A673 (cell line): Measurements from ENCODE around the gene RNF141. TPM values are rescaled to one million over a fixed set of nuclear protein-coding genes. Genes with fewer than 3 reads are reported as not detected.

Experiments
- BruUV-seq: library from RNA; stranded (reverse); fragments of 400-500 nt; replicated peaks from 2 replicates; lab custom pipeline; 2021; lab: Mats Ljungman, UMichigan
- CTCF ChIA-PET: fragments of 300-600 bp; sonication (Branson Sonifier 250); formaldehyde crosslinking; loops from one replicate; lab custom pipeline; 2022; ENCODE audit warnings: antibody characterized with exemption; lab: Charles Lee
- POLR2A ChIA-PET: fragments of 300-600 bp; sonication (Branson Sonifier 250); formaldehyde crosslinking; loops from one replicate; lab custom pipeline; 2022; ENCODE audit warnings: antibody characterized with exemption; ENCODE audit not compliant: low non-redundant PET; lab: Charles Lee
- DNase-seq: peaks from one replicate; pipeline ENCODE4 v3.0.0-alpha.2; 2015; ENCODE audit warnings: low spot score
- H3K27ac ChIP-seq: fragments of 200-600 bp; sonication (generic); 2 replicates; pipeline ENCODE4 v1.5.1; 2016; ENCODE audit warnings: mixed run types, low read depth, mild to moderate bottlenecking, mixed read lengths, antibody characterized with exemption, low read length; ENCODE audit not compliant: poor library complexity, severe bottlenecking
- H3K27me3 ChIP-seq: fragments of 200-600 bp; sonication (generic); replicated peaks from 2 replicates; pipeline ENCODE4 v1.6.1; 2017; ENCODE audit warnings: mixed run types, low read depth, mild to moderate bottlenecking, mixed read lengths, antibody characterized with exemption, low read length; ENCODE audit not compliant: insufficient read depth, poor library complexity
- H3K36me3 ChIP-seq: fragments of 200-600 bp; sonication (generic); 2 replicates; pipeline ENCODE4 v1.6.1; 2016; ENCODE audit warnings: mixed run types, mild to moderate bottlenecking, mixed read lengths, antibody characterized with exemption, low read length; ENCODE audit not compliant: insufficient read depth, poor library complexity, severe bottlenecking
- H3K4me1 ChIP-seq: fragments of 200-600 bp; sonication (generic); 2 replicates; pipeline ENCODE4 v1.6.1; 2017; ENCODE audit warnings: mixed run types, mild to moderate bottlenecking, mixed read lengths, antibody characterized with exemption, low read length; ENCODE audit not compliant: insufficient read depth, poor library complexity, severe bottlenecking
- H3K4me3 ChIP-seq: fragments of 200-600 bp; sonication (generic); 2 replicates; pipeline ENCODE4 v1.5.1; 2016; ENCODE audit warnings: low read depth, mixed run types, mild to moderate bottlenecking, mixed read lengths, low read length; ENCODE audit not compliant: poor library complexity, severe bottlenecking
- H3K9me3 ChIP-seq: fragments of 200-600 bp; sonication (generic); 2 replicates; pipeline ENCODE4 v1.6.1; 2016; ENCODE audit warnings: mixed run types, low read depth, mild to moderate bottlenecking, mixed read lengths, antibody characterized with exemption, low read length; ENCODE audit not compliant: poor library complexity, severe bottlenecking
- EZH2 ChIP-seq: fragments of 200-600 bp; sonication (generic); IDR thresholded peaks from 2 replicates; pipeline ENCODE4 v1.6.1; 2017; ENCODE audit warnings: borderline replicate concordance, low read depth, mild to moderate bottlenecking, mixed read lengths, antibody characterized with exemption, low read length; ENCODE audit not compliant: poor library complexity, severe bottlenecking
- intact Hi-C: fragments of 100-400 bp; cut with micrococcal nuclease; formaldehyde crosslinking; loops from one replicate; pipeline ENCODE4 v1.10.0; 2022; ENCODE audit not compliant: unreplicated experiment
- total RNA-seq: library from RNA; stranded (reverse); gene quantifications from 2 replicates; pipeline ENCODE4 v1.2.3, GENCODE V29; 2021
- TF ChIP-seq, protein P1 (sequence below): fragments of 300-800, 200-600 bp; sonication (generic); conservative IDR thresholded peaks from 2 replicates; pipeline ENCODE4 v1.5.1; 2017; ENCODE audit warnings: low read depth, mild to moderate bottlenecking, antibody characterized with exemption, low read length, moderate library complexity, mixed read lengths

Gene RNF141
- total RNA-seq, 1 experiment from 2014 or later, result 36.4 TPM

- Histone ChIP-seq H3K36me3 (no peaks in the 10 kb centered on the region), H3K4me1 (no peaks in the 10 kb centered on the region), H3K27ac (no peak overlapping the region), H3K9me3 (no peaks in the 10 kb centered on the region), H3K4me3 (no peak overlapping the region), H3K27me3 (no peaks in the 10 kb centered on the region)
- TF ChIP-seq, protein P1, sequence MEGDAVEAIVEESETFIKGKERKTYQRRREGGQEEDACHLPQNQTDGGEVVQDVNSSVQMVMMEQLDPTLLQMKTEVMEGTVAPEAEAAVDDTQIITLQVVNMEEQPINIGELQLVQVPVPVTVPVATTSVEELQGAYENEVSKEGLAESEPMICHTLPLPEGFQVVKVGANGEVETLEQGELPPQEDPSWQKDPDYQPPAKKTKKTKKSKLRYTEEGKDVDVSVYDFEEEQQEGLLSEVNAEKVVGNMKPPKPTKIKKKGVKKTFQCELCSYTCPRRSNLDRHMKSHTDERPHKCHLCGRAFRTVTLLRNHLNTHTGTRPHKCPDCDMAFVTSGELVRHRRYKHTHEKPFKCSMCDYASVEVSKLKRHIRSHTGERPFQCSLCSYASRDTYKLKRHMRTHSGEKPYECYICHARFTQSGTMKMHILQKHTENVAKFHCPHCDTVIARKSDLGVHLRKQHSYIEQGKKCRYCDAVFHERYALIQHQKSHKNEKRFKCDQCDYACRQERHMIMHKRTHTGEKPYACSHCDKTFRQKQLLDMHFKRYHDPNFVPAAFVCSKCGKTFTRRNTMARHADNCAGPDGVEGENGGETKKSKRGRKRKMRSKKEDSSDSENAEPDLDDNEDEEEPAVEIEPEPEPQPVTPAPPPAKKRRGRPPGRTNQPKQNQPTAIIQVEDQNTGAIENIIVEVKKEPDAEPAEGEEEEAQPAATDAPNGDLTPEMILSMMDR, result no peak
- no peak for TF ChIP-seq EZH2
- intact Hi-C loops, result no loop called here
- BruUV-seq, result no TSS peak
- POLR2A ChIA-PET, result no interaction called here
- DNase-seq, result no peak
- CTCF ChIA-PET, result no interaction called here
These were observed 63.9 kb downstream of the RNF141 start for GRCh38 chr11:10476927-10477689.

GRCh38 chr11:10476342-10476741 lies 64.6 kb downstream of the RNF141 start:
- BruUV-seq, result no TSS peak
- no peaks in the 10 kb centered on the region for H3K36me3 ChIP-seq
- CTCF ChIA-PET, result no interaction called here
- no peaks in the 10 kb centered on the region for H3K9me3 ChIP-seq
- TF ChIP-seq EZH2, result no peak
- TF ChIP-seq, protein P1, result no peak
- H3K4me1 ChIP-seq, result no peaks in the 10 kb centered on the region
- H3K27me3 ChIP-seq, result no peaks in the 10 kb centered on the region
- POLR2A ChIA-PET, result no interaction called here
- H3K27ac ChIP-seq, result no peak overlapping the region
- DNase-seq, result no peak
- H3K4me3 ChIP-seq, result no peak overlapping the region
- intact Hi-C loops, result no loop called here

- ChIA-PET CTCF (no interaction called here), POLR2A (no interaction called here)
- intact Hi-C loops, result no loop called here
- Histone ChIP-seq H3K4me1 (no peaks in the 10 kb centered on the region), H3K27me3 (no peaks in the 10 kb centered on the region), H3K27ac (no peak overlapping the region), H3K4me3 (no peak overlapping the region), H3K9me3 (no peaks in the 10 kb centered on the region), H3K36me3 (no peaks in the 10 kb centered on the region)
- DNase-seq, result no peak
- no TSS peak for BruUV-seq
- TF ChIP-seq EZH2, result no peak
- TF ChIP-seq, protein P1, result no peak
These were observed 66.4 kb downstream of the RNF141 start for GRCh38 chr11:10474551-10474950.
